Omental fat pad (tissue), 4 donors: ENCODE results near the gene SNX22. TPM values are rescaled to one million over a fixed set of nuclear protein-coding genes. Genes with fewer than 3 reads are reported as not detected.
"Not testable (repeated sequence)": the region's sequence is repeated elsewhere in the genome, so short reads cannot be mapped to it uniquely, and the experiment has no call there.

Experiments
- ATAC-seq: fragments of 150-250 bp; one replicate; pipeline ENCODE4 v1.9.1; 2016; ENCODE audit warnings: mild to moderate bottlenecking, moderate library complexity; ENCODE audit not compliant: low FRiP score
- DNase-seq: peaks from one replicate; pipeline ENCODE4 v3.0.0-alpha.2; 2019; ENCODE audit warnings: low spot score
- total RNA-seq, 4 donors: library from RNA; depleted of rRNA; stranded (reverse); fragments of >200 nt; gene quantifications; one replicate each; pipeline ENCODE4 v1.1.0, GENCODE V29; 2016
- TF ChIP-seq, protein P1 (sequence below), 3 donors: fragments of 450-650 bp; IDR thresholded peaks; one replicate each; pipeline ENCODE4 v1.5.1; 2016 to 2017; ENCODE audit warnings: antibody characterized with exemption in 3 of 3, mild to moderate bottlenecking in 3 of 3, moderate library complexity in 2 of 3

Gene SNX22
- total RNA-seq, 4 donors from 2014 or later: 0.38 to 2.6 (median 1.2) TPM; not detected in 1

GRCh38 chr15:64112073-64112772 lies 39.3 kb upstream of the SNX22 start:
- ATAC-seq (peak; percentile 16), DNase-seq (no peak)
- TF ChIP-seq, protein P1, sequence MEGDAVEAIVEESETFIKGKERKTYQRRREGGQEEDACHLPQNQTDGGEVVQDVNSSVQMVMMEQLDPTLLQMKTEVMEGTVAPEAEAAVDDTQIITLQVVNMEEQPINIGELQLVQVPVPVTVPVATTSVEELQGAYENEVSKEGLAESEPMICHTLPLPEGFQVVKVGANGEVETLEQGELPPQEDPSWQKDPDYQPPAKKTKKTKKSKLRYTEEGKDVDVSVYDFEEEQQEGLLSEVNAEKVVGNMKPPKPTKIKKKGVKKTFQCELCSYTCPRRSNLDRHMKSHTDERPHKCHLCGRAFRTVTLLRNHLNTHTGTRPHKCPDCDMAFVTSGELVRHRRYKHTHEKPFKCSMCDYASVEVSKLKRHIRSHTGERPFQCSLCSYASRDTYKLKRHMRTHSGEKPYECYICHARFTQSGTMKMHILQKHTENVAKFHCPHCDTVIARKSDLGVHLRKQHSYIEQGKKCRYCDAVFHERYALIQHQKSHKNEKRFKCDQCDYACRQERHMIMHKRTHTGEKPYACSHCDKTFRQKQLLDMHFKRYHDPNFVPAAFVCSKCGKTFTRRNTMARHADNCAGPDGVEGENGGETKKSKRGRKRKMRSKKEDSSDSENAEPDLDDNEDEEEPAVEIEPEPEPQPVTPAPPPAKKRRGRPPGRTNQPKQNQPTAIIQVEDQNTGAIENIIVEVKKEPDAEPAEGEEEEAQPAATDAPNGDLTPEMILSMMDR (IDR thresholded peaks at IDR 0.05): no peak

- TF ChIP-seq, protein P1 (IDR thresholded peaks at IDR 0.05): no peak
- ATAC-seq (no peak), DNase-seq (no peak)
These were observed 38.6 kb upstream of the SNX22 start for GRCh38 chr15:64112904-64113303.

- TF ChIP-seq, protein P1 (IDR thresholded peaks at IDR 0.05): no peak
- ATAC-seq (no peak), DNase-seq (no peak)
These were observed 33.6 kb upstream of the SNX22 start for GRCh38 chr15:64117759-64118487.

- not testable (repeated sequence) for ATAC-seq, DNase-seq
These were observed 31.2 kb upstream of the SNX22 start for GRCh38 chr15:64120322-64120721.

DNA sequence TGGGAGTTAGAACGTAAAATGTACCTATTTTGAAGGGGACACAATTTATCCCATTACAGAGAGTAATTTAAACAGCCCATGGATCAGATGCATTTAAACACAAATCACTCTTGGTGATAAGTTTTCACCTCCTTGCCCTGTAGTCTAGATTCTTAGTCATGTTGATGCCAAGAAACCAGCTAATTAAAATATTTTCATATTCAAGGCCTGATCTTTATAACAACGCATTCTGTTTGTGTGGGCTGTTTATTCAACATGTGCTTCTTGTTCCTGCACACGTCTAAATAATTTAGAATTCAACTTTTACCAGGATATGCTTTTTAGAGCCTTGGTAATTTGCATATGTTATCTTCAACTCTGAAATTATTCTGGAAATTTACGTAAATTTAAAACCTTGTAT lies 29.9 kb upstream of the SNX22 start:
- DNase-seq (no peak), ATAC-seq (no peak)
- TF ChIP-seq, protein P1 (IDR thresholded peaks at IDR 0.05): no peak

DNA sequence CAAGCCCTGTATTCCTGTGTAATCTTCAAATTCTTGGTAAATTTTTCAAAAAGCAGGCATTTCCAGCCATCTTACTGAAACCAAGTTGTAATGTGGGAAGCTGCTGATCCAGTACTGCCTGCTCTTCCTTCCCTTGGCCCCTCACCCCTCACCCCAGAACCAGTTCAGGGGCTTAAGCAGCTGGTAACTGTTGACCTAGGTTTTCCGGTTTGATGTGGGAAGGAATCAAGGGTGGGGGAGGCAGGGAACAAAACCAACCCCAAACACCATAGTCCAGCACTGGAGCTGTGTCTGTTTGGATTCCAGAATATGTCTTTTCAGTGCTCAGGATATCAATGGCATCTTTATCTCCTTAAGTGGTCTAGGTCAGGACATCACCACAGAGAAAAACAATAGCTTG lies 29.1 kb upstream of the SNX22 start:
- ATAC-seq: no peak
- DNase-seq: no peak
- TF ChIP-seq, protein P1 (IDR thresholded peaks at IDR 0.05): no peak

DNA sequence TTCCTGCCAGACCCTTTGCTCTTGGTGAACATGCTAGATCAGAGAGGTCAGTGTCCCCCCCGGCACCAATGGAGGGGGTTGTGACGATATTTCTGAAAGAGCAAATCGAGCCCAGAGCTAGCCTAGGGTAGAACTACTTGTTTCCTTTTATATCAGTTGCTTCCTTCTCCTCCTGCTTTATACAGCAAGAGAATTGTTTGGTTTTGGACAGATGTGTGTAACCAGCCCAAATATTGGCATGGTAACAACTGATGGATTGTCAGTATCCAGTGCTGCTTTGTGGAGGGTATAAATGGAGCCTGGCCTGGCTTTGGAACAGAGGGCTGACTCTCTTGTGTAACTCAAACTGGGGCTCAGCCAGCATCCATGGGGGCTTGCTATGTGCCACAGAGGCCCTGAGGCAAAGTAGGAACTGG lies 28.6 kb upstream of the SNX22 start:
- TF ChIP-seq, protein P1 (IDR thresholded peaks at IDR 0.05): no peak
- DNase-seq: no peak
- ATAC-seq: no peak
